HEK293T (cell line): ENCODE measurements around the gene PRDM12.

ENCODE experiments used
- CTCF ChIA-PET: fragments of 350-600 bp; formaldehyde crosslinking; extraction: SDS; loops from one replicate; lab custom pipeline; 2021; ENCODE audit warnings: antibody characterized with exemption, inconsistent platforms; lab: Yijun Ruan, JAX
- POLR2A ChIA-PET: fragments of 350-600 bp; formaldehyde crosslinking; extraction: SDS; loops from one replicate; lab custom pipeline; 2020; ENCODE audit warnings: antibody characterized with exemption, inconsistent platforms; lab: Yijun Ruan, JAX
- DNase-seq: peaks from one replicate; pipeline ENCODE4 v3.0.0; 2012; ENCODE audit warnings: mixed read lengths; ENCODE audit errors: extremely low spot score
- ARNT ChIP-seq: fragments of 450-650 bp; IDR thresholded peaks from 2 replicates; pipeline ENCODE4 v1.6.1; 2017; ENCODE audit warnings: mild to moderate bottlenecking
- BHLHE40 ChIP-seq: fragments of 450-650 bp; IDR thresholded peaks from 2 replicates; pipeline ENCODE4 v1.6.1; 2016; ENCODE audit warnings: mild to moderate bottlenecking, moderate library complexity, borderline replicate concordance
- CTBP1 ChIP-seq: fragments of 450-650 bp; IDR thresholded peaks from 2 replicates; pipeline ENCODE4 v1.6.1; 2016; ENCODE audit warnings: borderline replicate concordance
- ELF4 ChIP-seq: fragments of 450-650 bp; IDR thresholded peaks from 2 replicates; pipeline ENCODE4 v1.6.1; 2017; ENCODE audit warnings: antibody characterized with exemption
- FOXA1 ChIP-seq: fragments of 450-650 bp; IDR thresholded peaks from 2 replicates; pipeline ENCODE4 v1.6.1; 2016; ENCODE audit warnings: mild to moderate bottlenecking
- FOXK2 ChIP-seq: fragments of 450-650 bp; IDR thresholded peaks from 2 replicates; pipeline ENCODE4 v1.6.1; 2016; ENCODE audit warnings: mild to moderate bottlenecking
- FOXM1 ChIP-seq: fragments of 450-650 bp; IDR thresholded peaks from 2 replicates; pipeline ENCODE4 v1.6.1; 2017; ENCODE audit warnings: mild to moderate bottlenecking, borderline replicate concordance
- HDGF ChIP-seq: fragments of 450-650 bp; IDR thresholded peaks from 2 replicates; pipeline ENCODE4 v1.6.1; 2017; ENCODE audit warnings: antibody characterized with exemption, borderline replicate concordance
- L3MBTL2 ChIP-seq: fragments of 450-650 bp; conservative IDR thresholded peaks from 2 replicates; pipeline ENCODE4 v1.6.1; 2016; ENCODE audit warnings: mild to moderate bottlenecking
- LEF1 ChIP-seq: fragments of 450-650 bp; IDR thresholded peaks from 2 replicates; pipeline ENCODE4 v1.6.1; 2017; ENCODE audit warnings: mild to moderate bottlenecking, borderline replicate concordance
- NFRKB ChIP-seq: fragments of 450-650 bp; IDR thresholded peaks from 2 replicates; pipeline ENCODE4 v1.6.1; 2016; ENCODE audit warnings: mild to moderate bottlenecking, moderate library complexity
- PKNOX1 ChIP-seq: fragments of 450-650 bp; IDR thresholded peaks from 2 replicates; pipeline ENCODE4 v1.6.1; 2016
- SP1 ChIP-seq: fragments of 450-650 bp; IDR thresholded peaks from 2 replicates; pipeline ENCODE4 v1.6.1; 2017
- SUZ12 ChIP-seq: fragments of 450-650 bp; IDR thresholded peaks from 2 replicates; pipeline ENCODE4 v1.6.1; 2016; ENCODE audit warnings: mild to moderate bottlenecking
- TARDBP ChIP-seq: fragments of 450-650 bp; IDR thresholded peaks from 2 replicates; pipeline ENCODE4 v1.6.1; 2016
- ZNF384 ChIP-seq: fragments of 450-650 bp; IDR thresholded peaks from 2 replicates; pipeline ENCODE4 v1.6.1; 2016

Gene PRDM12

GRCh38 chr9:130718562-130718961 lies 54.2 kb downstream of the PRDM12 start:
- POLR2A ChIA-PET = no interaction called here
- CTCF ChIA-PET = interaction anchor here (0.6 kb wide), 2 partner anchors 51 to 400 kb away, joined by 3 read pairs; no protein-coding TSS in a partner anchor

DNA sequence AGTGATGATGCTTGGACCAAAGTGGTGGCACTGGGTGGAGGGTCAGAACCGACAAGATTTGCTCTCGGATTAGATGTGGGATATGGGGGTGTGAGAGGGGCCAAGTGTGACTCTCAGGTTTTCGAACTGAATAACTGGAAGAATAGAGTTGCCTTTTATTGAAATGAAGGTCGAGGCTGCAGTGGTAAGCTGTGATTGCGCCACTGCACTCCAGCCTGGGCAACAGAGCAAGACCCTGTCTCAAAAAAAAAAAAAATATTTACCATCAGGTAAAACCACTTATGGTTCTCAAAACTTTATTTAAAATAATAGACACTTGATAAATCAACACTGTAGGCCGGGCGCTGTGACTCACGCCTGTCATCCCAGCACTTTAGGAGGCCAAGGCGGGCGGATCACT lies 56.4 kb downstream of the PRDM12 start:
- CTCF ChIA-PET = no interaction called here
- POLR2A ChIA-PET = no interaction called here
- TF ChIP-seq HDGF = no peak
- TF ChIP-seq LEF1 = no peak
- TF ChIP-seq TARDBP = no peak
- TF ChIP-seq ELF4 = no peak
- no peak for TF ChIP-seq BHLHE40
- TF ChIP-seq NFRKB = no peak
- DNase-seq = no peak

More at GRCh38 chr9:130718562-130718961, 54.2 kb downstream of the PRDM12 start:
- TF ChIP-seq TARDBP (no peak), PKNOX1 (no peak), SUZ12 (no peak), ELF4 (no peak), FOXA1 (no peak), ARNT (no peak), FOXM1 (no peak), HDGF (no peak)
- DNase-seq = no peak

- TF ChIP-seq PKNOX1 (no peak), FOXK2 (no peak), SUZ12 (no peak), LEF1 (no peak), HDGF (no peak), ELF4 (no peak), CTBP1 (no peak)
- no peak for DNase-seq
- POLR2A ChIA-PET = no interaction called here
- CTCF ChIA-PET = no interaction called here
These were observed 64.3 kb downstream of the PRDM12 start for GRCh38 chr9:130728721-130729120.

DNA sequence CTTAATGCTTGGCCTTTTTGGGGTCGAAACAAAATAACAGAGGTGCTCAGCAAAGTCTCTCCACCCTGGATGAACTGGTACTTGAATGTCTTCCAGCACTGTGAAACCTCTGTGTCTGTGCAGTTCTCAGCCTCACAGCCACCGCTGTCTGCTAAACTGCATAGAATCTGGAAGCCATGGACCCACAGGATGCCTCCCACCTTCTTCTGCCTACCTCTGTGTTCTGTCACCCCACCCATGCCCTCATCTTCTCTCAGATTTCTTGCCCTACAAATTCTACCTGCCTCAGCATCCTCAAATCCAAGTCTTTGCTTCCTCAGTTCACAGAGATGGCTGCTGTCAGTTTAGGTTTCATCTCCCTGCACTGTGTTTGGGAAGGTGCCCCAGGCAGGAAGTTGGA lies 64.8 kb downstream of the PRDM12 start:
- TF ChIP-seq FOXA1 (no peak), L3MBTL2 (no peak), SUZ12 (no peak), FOXK2 (no peak), HDGF (no peak), ZNF384 (no peak), FOXM1 (no peak), ELF4 (no peak), PKNOX1 (no peak), NFRKB (no peak), BHLHE40 (no peak), LEF1 (no peak), ARNT (no peak), CTBP1 (no peak), TARDBP (no peak)
- ChIA-PET CTCF (no interaction called here), POLR2A (no interaction called here)
- no peak for DNase-seq

DNA sequence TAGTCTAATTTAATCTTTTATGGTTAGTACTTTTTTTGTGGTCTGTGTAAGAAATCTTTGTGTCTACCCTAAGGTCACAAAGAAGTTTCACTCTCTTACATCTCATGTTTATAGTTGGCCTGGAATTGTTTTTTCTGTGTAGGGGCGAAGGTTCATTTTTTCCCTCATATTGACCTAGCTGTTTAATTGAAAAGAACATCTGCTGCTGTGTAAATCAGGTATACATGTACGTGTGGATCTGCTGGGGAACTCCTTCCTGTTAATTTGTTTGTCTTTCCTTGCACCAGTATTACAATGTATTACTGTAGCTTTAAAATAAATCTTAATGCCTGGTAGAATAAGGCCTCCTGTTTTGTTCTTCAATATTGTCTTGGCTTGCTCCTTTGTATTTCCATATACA lies 67.0 kb downstream of the PRDM12 start:
- no peak for DNase-seq
- CTCF ChIA-PET = interaction anchor here (0.7 to 1.6 kb wide), 3 partner anchors 9 to 31 kb away, joined by 4 to 6 read pairs (median 5); no protein-coding TSS in a partner anchor
- POLR2A ChIA-PET = interaction anchor here (0.8 kb wide), 1 partner anchor 38 kb away, joined by 3 read pairs; the partner anchor contains the start of gene EXOSC2
- no peak for TF ChIP-seq CTBP1
- no peak for TF ChIP-seq ARNT
- no peak for TF ChIP-seq FOXM1
- TF ChIP-seq BHLHE40 = no peak
- TF ChIP-seq L3MBTL2 = no peak
- TF ChIP-seq TARDBP = no peak
- TF ChIP-seq FOXA1 = no peak
- TF ChIP-seq ZNF384 = no peak
- TF ChIP-seq LEF1 = no peak
- no peak for TF ChIP-seq SUZ12
- no peak for TF ChIP-seq FOXK2
- TF ChIP-seq ELF4 = no peak
- TF ChIP-seq NFRKB = no peak

- no peak for DNase-seq
- CTCF ChIA-PET = interaction anchor here (1.6 kb wide), 1 partner anchor 31 kb away, joined by 6 read pairs; no protein-coding TSS in a partner anchor
- no peak for TF ChIP-seq FOXK2
- no peak for TF ChIP-seq FOXA1
- TF ChIP-seq ARNT = no peak
- TF ChIP-seq ZNF384 = no peak
- no peak for TF ChIP-seq NFRKB
- no peak for TF ChIP-seq SP1
- TF ChIP-seq SUZ12 = no peak
- TF ChIP-seq HDGF = no peak
- no peak for TF ChIP-seq BHLHE40
- TF ChIP-seq FOXM1 = no peak
- no peak for TF ChIP-seq CTBP1
- TF ChIP-seq L3MBTL2 = no peak
- TF ChIP-seq TARDBP = no peak
- TF ChIP-seq ELF4 = no peak
- no peak for TF ChIP-seq PKNOX1
- POLR2A ChIA-PET = interaction anchor here (0.6 kb wide), 1 partner anchor 17 kb away, joined by 4 read pairs; no protein-coding TSS in a partner anchor
These were observed 67.7 kb downstream of the PRDM12 start for GRCh38 chr9:130732136-130732535.
